ENCODE results near the gene NFE2L3.

Gene NFE2L3

GRCh38 chr7:26178272-26178960 is 26.4 kb downstream of the NFE2L3 start:
- no peak for TF ChIP-seq CTCF (IDR thresholded peaks at IDR 0.05; ENCODE audit: low read length)
- no peak for TF ChIP-seq EZH2 (IDR thresholded peaks at IDR 0.05; ENCODE audit: borderline replicate concordance, low read length)
- H3K27ac ChIP-seq (ENCODE audit: low read depth, low read length, poor library complexity, severe bottlenecking) = no peak overlapping the region

GRCh38 chr7:26179422-26179821 is 27.4 kb downstream of the NFE2L3 start:
- H3K27me3 ChIP-seq (ENCODE audit: insufficient read depth, low read length) = no peaks in the 10 kb centered on the region
- peaks cover 19% of the 10 kb centered on the region; the same call in 1 of the 2 replicates for H3F3A ChIP-seq (ENCODE audit: insufficient read depth, low read length)
- no peaks in the 10 kb centered on the region for H3K4me1 ChIP-seq (ENCODE audit: insufficient read depth, low read length, severe bottlenecking)
- no peak overlapping the region for H3K4me3 ChIP-seq (ENCODE audit: low read depth, low read length, poor library complexity, severe bottlenecking)
- H3K9me2 ChIP-seq (ENCODE audit: low read depth, low read length) = no peaks in the 10 kb centered on the region
- H3K9me3 ChIP-seq (ENCODE audit: low read length) = no peaks in the 10 kb centered on the region
- H3K9ac ChIP-seq (ENCODE audit: low read length) = no peak overlapping the region
- H3K36me3 ChIP-seq (ENCODE audit: insufficient read depth, low read length) = peaks cover 23% of the 10 kb centered on the region; the same call in 1 of the 2 replicates
- H3K4me2 ChIP-seq (ENCODE audit: low read length) = no peak overlapping the region
- H4K20me1 ChIP-seq (ENCODE audit: insufficient read depth, low read length) = no peaks in the 10 kb centered on the region
- H3K27ac ChIP-seq (ENCODE audit: low read depth, low read length, poor library complexity, severe bottlenecking) = no peak overlapping the region
- peaks cover 4% of the 10 kb centered on the region; the same call in 1 of the 2 replicates for H3K79me2 ChIP-seq (ENCODE audit: insufficient read depth, low read length)
- TF ChIP-seq CTCF (IDR thresholded peaks at IDR 0.05; ENCODE audit: low read length) (no peak), EZH2 (IDR thresholded peaks at IDR 0.05; ENCODE audit: borderline replicate concordance, low read length) (no peak)
- no peak overlapping the region for H2AFZ ChIP-seq (ENCODE audit: low read length)

More at GRCh38 chr7:26178272-26178960, 26.4 kb downstream of the NFE2L3 start:
- H3K9ac ChIP-seq (ENCODE audit: low read length) = no peak overlapping the region
- no peak overlapping the region for H3K4me2 ChIP-seq (ENCODE audit: low read length)
- H3K9me2 ChIP-seq (ENCODE audit: low read depth, low read length) = no peaks in the 10 kb centered on the region
- 0 out of 2 replicates have a peak, but pooled peaks cover 9% of the 10 kb centered on the region for H3F3A ChIP-seq (ENCODE audit: insufficient read depth, low read length)
- peaks cover 10% of the 10 kb centered on the region; the same call in 1 of the 2 replicates for H3K79me2 ChIP-seq (ENCODE audit: insufficient read depth, low read length)
- H4K20me1 ChIP-seq (ENCODE audit: insufficient read depth, low read length) = no peaks in the 10 kb centered on the region
- no peak overlapping the region for H3K4me3 ChIP-seq (ENCODE audit: low read depth, low read length, poor library complexity, severe bottlenecking)
- H3K27me3 ChIP-seq (ENCODE audit: insufficient read depth, low read length) = no peaks in the 10 kb centered on the region
- H2AFZ ChIP-seq (ENCODE audit: low read length) = no peak overlapping the region
- no peaks in the 10 kb centered on the region for H3K9me3 ChIP-seq (ENCODE audit: low read length)
- H3K36me3 ChIP-seq (ENCODE audit: insufficient read depth, low read length) = peaks cover 16% of the 10 kb centered on the region; the same call in 1 of the 2 replicates
- H3K4me1 ChIP-seq (ENCODE audit: insufficient read depth, low read length, severe bottlenecking) = no peaks in the 10 kb centered on the region

- no peaks in the 10 kb centered on the region for H3K79me2 ChIP-seq (ENCODE audit: insufficient read depth, low read length)
- H3F3A ChIP-seq (ENCODE audit: insufficient read depth, low read length) = peaks cover 22% of the 10 kb centered on the region
- H3K27me3 ChIP-seq (ENCODE audit: insufficient read depth, low read length) = no peaks in the 10 kb centered on the region
- H4K20me1 ChIP-seq (ENCODE audit: insufficient read depth, low read length) = no peaks in the 10 kb centered on the region
- H3K9me2 ChIP-seq (ENCODE audit: low read depth, low read length) = no peaks in the 10 kb centered on the region
- no peaks in the 10 kb centered on the region for H3K4me1 ChIP-seq (ENCODE audit: insufficient read depth, low read length, severe bottlenecking)
- TF ChIP-seq EZH2 (IDR thresholded peaks at IDR 0.05; ENCODE audit: borderline replicate concordance, low read length) = no peak
- TF ChIP-seq CTCF (IDR thresholded peaks at IDR 0.05; ENCODE audit: low read length) = no peak
- H3K36me3 ChIP-seq (ENCODE audit: insufficient read depth, low read length) = peaks cover 25% of the 10 kb centered on the region; the same call in 1 of the 2 replicates
- H3K9ac ChIP-seq (ENCODE audit: low read length) = no peak overlapping the region
- H3K27ac ChIP-seq (ENCODE audit: low read depth, low read length, poor library complexity, severe bottlenecking) = peak overlapping the region; percentile 3
- no peak overlapping the region for H2AFZ ChIP-seq (ENCODE audit: low read length)
- no peaks in the 10 kb centered on the region for H3K9me3 ChIP-seq (ENCODE audit: low read length)
- no peak overlapping the region for H3K4me2 ChIP-seq (ENCODE audit: low read length)
- no peak overlapping the region for H3K4me3 ChIP-seq (ENCODE audit: low read depth, low read length, poor library complexity, severe bottlenecking)
Observed at GRCh38 chr7:26179826-26180497, 28.0 kb downstream of the NFE2L3 start.
